Erythroblast (primary cell): ENCODE measurements around the gene ABHD6.

Experiments used
- GATA1 ChIP-seq: IDR thresholded peaks from 2 replicates; pipeline ENCODE4 v1.6.1; 2011; ENCODE audit warnings: low read depth, mild to moderate bottlenecking, control low read depth, low read length, moderate library complexity
- POLR2A ChIP-seq: IDR thresholded peaks from 2 replicates; pipeline ENCODE4 v1.6.1; 2011; ENCODE audit warnings: mild to moderate bottlenecking, low read length

DNA sequence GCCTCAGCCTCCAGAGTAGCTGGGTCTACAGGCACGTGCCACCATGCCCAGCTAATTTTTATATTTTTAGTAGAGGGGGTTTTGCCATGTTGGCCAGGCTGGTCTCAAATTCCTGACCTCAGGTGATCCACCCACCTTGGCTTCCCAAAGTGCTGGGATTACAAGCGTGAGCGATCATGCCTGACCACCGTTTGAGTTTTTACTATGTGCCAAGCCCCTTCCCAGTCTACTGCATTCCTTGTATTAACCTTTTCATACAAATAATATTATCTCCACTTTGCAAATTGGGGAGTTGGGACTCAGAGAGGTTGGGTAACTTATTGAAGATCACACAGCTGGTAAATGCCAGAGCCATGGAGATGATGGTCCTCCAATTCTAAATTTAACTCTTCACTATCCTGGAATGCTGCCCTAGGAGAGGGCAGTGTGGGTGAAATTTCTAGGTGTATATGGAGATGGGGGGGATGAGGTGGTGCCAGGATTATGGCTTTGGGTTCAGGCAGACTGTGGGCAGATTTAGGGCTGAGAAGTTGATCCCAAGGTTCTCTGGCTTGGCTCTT is 94.1 kb downstream of the ABHD6 start:
- TF ChIP-seq POLR2A (no peak), GATA1 (no peak)
